Fibroblast of villous mesenchyme (primary cell): ENCODE data around the gene C5AR1. TPM values are rescaled to one million over a fixed set of nuclear protein-coding genes. Genes with fewer than 3 reads are reported as not detected.
"Not testable (repeated sequence)": the region's sequence is repeated elsewhere in the genome, so short reads cannot be mapped to it uniquely, and the experiment has no call there.

Source experiments
- DNase-seq: peaks from one replicate; pipeline ENCODE4 v3.0.0-alpha.2; 2010; ENCODE audit warnings: low read depth
- H3K4me3 ChIP-seq: 2 replicates; pipeline ENCODE4 v1.5.1; 2011; ENCODE audit warnings: low read depth, mild to moderate bottlenecking, low read length
- total RNA-seq: library from RNA; depleted of rRNA; stranded (reverse); fragments of >200 nt; gene quantifications from 2 replicates; pipeline ENCODE4 v1.2.3, GENCODE V29; 2012
- TF ChIP-seq, protein P1 (sequence below): IDR thresholded peaks from 2 replicates; pipeline ENCODE4 v1.5.1; 2012; ENCODE audit warnings: low read depth, mild to moderate bottlenecking, low read length; ENCODE audit not compliant: insufficient read depth

The C5AR1 gene
- total RNA-seq, 1 donor, result 0.43 TPM

DNA sequence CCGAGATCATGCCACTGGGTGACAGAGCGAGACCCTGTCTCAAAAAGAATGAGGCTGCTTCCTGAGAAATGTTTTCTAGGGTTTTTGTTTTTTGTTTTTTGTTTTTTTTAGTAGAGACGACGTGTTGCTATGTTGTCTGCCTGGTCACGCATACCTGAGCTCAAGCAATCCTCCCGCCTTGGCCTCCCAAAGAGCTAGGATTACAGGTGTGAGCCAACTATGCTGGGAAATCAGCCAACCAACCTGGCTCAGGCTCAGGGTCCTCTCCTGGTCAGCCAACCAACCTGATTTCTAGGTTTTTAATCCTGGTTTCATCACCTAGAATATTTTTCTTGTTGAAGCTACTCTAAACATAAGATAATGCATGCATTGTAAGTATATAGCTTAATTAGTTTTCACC, 47.2 kb downstream of the C5AR1 start:
- H3K4me3 ChIP-seq, result no peak overlapping the region
- no peak for DNase-seq
- TF ChIP-seq, protein P1, sequence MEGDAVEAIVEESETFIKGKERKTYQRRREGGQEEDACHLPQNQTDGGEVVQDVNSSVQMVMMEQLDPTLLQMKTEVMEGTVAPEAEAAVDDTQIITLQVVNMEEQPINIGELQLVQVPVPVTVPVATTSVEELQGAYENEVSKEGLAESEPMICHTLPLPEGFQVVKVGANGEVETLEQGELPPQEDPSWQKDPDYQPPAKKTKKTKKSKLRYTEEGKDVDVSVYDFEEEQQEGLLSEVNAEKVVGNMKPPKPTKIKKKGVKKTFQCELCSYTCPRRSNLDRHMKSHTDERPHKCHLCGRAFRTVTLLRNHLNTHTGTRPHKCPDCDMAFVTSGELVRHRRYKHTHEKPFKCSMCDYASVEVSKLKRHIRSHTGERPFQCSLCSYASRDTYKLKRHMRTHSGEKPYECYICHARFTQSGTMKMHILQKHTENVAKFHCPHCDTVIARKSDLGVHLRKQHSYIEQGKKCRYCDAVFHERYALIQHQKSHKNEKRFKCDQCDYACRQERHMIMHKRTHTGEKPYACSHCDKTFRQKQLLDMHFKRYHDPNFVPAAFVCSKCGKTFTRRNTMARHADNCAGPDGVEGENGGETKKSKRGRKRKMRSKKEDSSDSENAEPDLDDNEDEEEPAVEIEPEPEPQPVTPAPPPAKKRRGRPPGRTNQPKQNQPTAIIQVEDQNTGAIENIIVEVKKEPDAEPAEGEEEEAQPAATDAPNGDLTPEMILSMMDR, result no peak

DNA sequence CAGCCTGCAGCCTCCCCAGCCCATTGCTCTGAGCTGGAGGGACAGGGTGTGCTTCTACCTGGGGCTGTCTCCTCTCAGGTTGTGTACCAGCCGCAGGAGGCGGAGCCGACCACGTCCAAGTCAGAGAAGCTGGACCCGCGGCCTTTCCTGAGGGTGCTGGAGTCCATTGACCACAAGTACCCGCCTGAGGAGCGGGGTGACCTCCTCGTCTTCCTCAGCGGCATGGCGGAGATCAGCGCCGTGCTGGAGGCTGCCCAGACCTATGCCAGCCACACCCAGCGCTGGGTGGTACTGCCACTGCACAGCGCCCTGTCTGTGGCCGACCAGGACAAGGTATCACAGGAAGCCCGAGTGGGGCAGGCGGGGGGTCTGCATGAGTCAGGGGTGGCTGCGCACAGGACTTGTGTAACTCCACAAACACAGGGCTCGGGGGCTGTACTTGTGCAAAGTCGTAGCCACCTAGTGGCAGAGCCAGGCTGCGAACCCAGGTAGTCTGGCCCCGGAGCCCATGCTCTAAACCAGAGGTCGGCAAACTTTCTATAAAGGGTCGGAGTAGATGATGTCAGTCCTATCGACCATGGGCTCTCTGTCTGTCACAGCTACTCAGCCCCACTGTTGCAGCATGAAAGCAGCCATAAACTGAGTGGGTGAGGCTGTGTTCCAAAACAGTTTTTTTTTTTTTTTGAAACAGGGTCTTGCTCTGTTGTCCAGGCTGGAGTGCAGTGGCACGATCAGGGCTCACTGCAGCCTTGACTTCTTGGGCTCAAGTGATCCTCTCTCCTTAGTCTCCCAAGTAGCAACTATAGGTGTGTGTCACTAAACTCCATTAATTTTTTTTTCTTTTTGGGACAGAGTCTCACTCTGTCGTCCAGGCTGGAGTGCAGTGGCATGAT, 48.4 kb downstream of the C5AR1 start:
- TF ChIP-seq, protein P1, result peak; percentile 21
- no peak overlapping the region for H3K4me3 ChIP-seq
- DNase-seq, result no peak

GRCh38 chr19:47358936-47359335, 49.3 kb downstream of the C5AR1 start:
- TF ChIP-seq, protein P1, result no peak
- no peak overlapping the region for H3K4me3 ChIP-seq
- DNase-seq, result no peak

GRCh38 chr19:47362321-47362720, 52.7 kb downstream of the C5AR1 start:
- DNase-seq, result no peak
- TF ChIP-seq, protein P1, result no peak
- H3K4me3 ChIP-seq, result no peak overlapping the region

DNA sequence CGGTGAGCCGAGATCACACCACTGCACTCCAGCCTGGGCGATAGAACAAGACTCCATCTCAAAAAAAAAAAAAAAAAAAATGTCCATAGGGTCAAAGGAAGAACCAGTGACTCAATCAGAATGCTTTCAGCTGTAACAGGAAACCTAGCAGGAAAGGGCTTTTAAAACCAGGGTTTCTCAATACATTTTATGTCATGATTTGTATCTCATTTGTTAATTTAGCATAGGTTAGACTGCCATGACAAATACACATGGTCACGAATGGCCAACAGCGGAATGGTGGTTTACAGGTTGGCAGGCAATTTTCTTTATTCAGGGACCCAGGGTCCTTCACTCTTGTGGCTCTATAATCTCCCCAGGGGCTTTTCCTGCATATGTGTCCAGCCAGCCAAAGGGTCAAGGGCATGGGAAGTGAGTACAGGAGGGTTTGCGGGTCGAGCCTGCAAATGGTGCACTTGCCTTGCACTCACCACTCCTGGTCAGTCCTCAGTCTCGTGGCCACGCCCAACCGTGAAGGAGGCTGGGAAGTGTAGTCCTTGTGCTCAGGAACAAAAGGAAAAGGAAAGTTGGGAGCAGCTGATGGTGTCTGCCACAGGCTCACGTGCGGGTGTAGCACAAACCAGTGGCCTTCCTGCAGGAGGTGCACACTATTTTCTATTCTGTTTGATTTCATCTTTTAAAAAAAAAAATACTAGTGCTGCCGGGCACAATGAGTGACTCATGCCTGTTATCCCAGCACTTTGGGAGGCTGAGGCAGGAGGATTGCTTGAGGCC, 54.3 kb downstream of the C5AR1 start:
- TF ChIP-seq, protein P1, result no peak
- H3K4me3 ChIP-seq, result no peak overlapping the region
- DNase-seq, result peak; percentile 53

DNA sequence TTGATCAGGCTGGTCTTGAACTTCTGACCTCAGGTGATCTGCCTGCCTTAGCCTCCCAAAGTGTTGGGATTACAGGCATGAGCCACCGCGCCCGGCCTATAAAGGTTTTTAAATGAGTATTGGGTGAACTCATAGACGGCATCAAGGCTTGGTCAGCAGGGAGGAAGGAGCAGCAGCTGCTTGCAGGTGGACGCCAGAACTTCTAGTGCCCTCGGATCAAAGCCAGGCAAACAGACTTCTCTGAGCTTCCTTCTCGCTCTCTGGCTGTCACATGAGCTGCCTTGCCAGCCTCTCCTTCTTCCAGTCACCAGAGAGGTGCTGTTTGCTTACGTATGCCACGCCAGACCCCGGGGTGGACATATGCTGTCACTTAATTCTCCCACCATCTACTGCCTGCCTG, 55.8 kb downstream of the C5AR1 start:
- DNase-seq, H3K4me3 ChIP-seq: not testable (repeated sequence)

- H3K4me3 ChIP-seq, result no peak overlapping the region
- TF ChIP-seq, protein P1, result no peak
- peak; percentile 63 for DNase-seq
These were observed 60.5 kb downstream of the C5AR1 start for GRCh38 chr19:47370045-47370611.
